Uterus (tissue), 4 donors: ENCODE data around the gene PDS5B. TPM values are rescaled to one million over a fixed set of nuclear protein-coding genes. Genes with fewer than 3 reads are reported as not detected.
"Not testable (repeated sequence)": the region's sequence is repeated elsewhere in the genome, so short reads cannot be mapped to it uniquely, and the experiment has no call there.

Source experiments
- DNase-seq, 2 donors: peaks; one replicate each; pipeline ENCODE4 v3.0.0-alpha.2; 2019 to 2020
- H3K27ac ChIP-seq, 2 donors: fragments of 200-600 bp; sonication (generic); 1 replicate in 1 of 2; 2 replicates in 1 of 2; pipeline ENCODE4 v1.5.1; 2016 to 2018
- H3K27me3 ChIP-seq, 2 donors: fragments of 200-600 bp; sonication (generic); one replicate each; pipeline ENCODE4 v1.5.1; 2018 to 2019; ENCODE audit warnings: control low read depth in 1 of 2
- H3K36me3 ChIP-seq, 2 donors: fragments of 200-600 bp; sonication (generic); one replicate each; pipeline ENCODE4 v1.5.1; 2019; ENCODE audit warnings: control low read depth in 1 of 2
- H3K4me1 ChIP-seq, 2 donors: fragments of 200-600 bp; sonication (generic); one replicate each; pipeline ENCODE4 v1.5.1; 2018 to 2019; ENCODE audit warnings: control low read depth in 1 of 2
- H3K4me3 ChIP-seq, 2 donors: fragments of 200-600 bp; sonication (generic); 1 replicate in 1 of 2; 2 replicates in 1 of 2; pipeline ENCODE4 v1.5.1; 2018 to 2019; ENCODE audit warnings: mild to moderate bottlenecking in 1 of 2
- H3K9me3 ChIP-seq, 2 donors: fragments of 200-600 bp; sonication (generic); one replicate each; pipeline ENCODE4 v1.5.1; 2019; ENCODE audit warnings: control low read depth in 1 of 2
- POLR2A ChIP-seq, 2 donors: fragments of 450-650 bp; IDR thresholded peaks; one replicate each; pipeline ENCODE4 v1.6.1; 2016; ENCODE audit warnings: antibody characterized with exemption in 2 of 2, mild to moderate bottlenecking in 1 of 2, moderate library complexity in 1 of 2
- intact Hi-C: fragments of 100-400 bp; cut with DNase I; formaldehyde crosslinking; loops from one replicate; pipeline ENCODE4 v1.15.1; 2023; ENCODE audit warnings: low total_unique reads
- total RNA-seq, 4 donors: library from RNA; depleted of rRNA in 3 of 4; stranded (reverse); fragments of >200 nt in 3 of 4; gene quantifications; one replicate each; pipeline versions ENCODE4 v1.1.0 to v1.2.4, GENCODE V29; 2014 to 2023
- TF ChIP-seq, protein P1 (sequence below), 4 experiments: fragments of 200-600 bp in 2 of 4; fragments of 450-650 bp in 2 of 4; sonication (generic) in 2 of 4; IDR thresholded peaks; one replicate each; pipeline ENCODE4 v1.5.1; 2016 to 2019; ENCODE audit warnings: antibody characterized with exemption in 4 of 4, mild to moderate bottlenecking in 2 of 4, moderate library complexity in 1 of 4
- donor health status: DM: yes; HTN: yes; CAD: no.

PDS5B gene
- total RNA-seq, 4 donors from 2014 or later = 36.6 to 192 (median 91.0) TPM

- Histone ChIP-seq H3K4me1 (no peaks in the 10 kb centered on the region), H3K27ac (no peak overlapping the region), H3K27me3 (no peaks in the 10 kb centered on the region), H3K4me3 (no peak overlapping the region), H3K36me3 (no peaks in the 10 kb centered on the region), H3K9me3 (no peaks in the 10 kb centered on the region)
- no peak for DNase-seq
- intact Hi-C loops = no loop called here
- TF ChIP-seq, protein P1, sequence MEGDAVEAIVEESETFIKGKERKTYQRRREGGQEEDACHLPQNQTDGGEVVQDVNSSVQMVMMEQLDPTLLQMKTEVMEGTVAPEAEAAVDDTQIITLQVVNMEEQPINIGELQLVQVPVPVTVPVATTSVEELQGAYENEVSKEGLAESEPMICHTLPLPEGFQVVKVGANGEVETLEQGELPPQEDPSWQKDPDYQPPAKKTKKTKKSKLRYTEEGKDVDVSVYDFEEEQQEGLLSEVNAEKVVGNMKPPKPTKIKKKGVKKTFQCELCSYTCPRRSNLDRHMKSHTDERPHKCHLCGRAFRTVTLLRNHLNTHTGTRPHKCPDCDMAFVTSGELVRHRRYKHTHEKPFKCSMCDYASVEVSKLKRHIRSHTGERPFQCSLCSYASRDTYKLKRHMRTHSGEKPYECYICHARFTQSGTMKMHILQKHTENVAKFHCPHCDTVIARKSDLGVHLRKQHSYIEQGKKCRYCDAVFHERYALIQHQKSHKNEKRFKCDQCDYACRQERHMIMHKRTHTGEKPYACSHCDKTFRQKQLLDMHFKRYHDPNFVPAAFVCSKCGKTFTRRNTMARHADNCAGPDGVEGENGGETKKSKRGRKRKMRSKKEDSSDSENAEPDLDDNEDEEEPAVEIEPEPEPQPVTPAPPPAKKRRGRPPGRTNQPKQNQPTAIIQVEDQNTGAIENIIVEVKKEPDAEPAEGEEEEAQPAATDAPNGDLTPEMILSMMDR (IDR thresholded peaks at IDR 0.05) = no peak
- TF ChIP-seq POLR2A (IDR thresholded peaks at IDR 0.05) = no peak
These were observed 30.6 kb upstream of the PDS5B start for GRCh38 chr13:32555613-32556012.

DNA sequence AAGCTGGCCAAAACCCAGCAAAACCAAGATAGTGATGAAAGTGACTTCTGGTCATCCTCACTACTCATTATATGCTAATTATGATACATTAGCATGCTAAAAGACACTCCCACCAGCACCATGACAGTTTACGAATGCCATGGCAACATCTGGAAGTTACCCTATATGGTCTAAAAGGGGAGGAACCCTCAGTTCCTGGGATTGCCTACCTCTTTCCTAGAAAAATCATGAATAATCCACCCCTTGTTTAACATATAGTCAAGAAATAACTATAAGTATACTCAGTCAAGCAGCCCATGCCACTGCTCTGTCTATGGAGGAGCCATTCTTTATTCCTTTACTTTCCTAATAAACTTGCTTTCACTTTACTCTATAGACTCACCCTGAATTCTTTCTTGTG is 25.4 kb upstream of the PDS5B start:
- intact Hi-C loops, DNase-seq, H3K4me1 ChIP-seq: not testable (repeated sequence)

DNA sequence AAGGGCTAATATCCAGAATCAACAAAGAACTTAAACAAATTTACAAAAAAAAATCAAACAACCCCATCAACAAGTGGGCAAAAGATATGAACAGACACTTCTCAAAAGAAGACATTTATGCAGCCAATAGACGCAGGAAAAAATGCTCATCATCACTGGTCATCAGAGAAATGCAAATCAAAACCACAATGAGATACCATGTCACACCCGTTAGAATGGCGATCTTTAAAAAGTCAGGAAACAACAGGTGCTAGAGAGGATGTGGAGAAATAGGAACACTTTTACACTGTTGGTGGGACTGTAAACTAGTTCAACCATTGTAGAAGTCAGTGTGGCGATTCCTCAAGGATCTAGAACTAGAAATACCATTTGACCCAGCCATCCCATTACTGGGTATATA is 10.6 kb upstream of the PDS5B start:
- DNase-seq, intact Hi-C loops, H3K4me1 ChIP-seq, H3K9me3 ChIP-seq, H3K36me3 ChIP-seq, H3K27me3 ChIP-seq, H3K4me3 ChIP-seq, H3K27ac ChIP-seq: not testable (repeated sequence)

More for the DNA sequence above, 25.4 kb upstream of the PDS5B start:
- not testable (repeated sequence) for H3K4me3 ChIP-seq, H3K27ac ChIP-seq, H3K9me3 ChIP-seq, H3K36me3 ChIP-seq, H3K27me3 ChIP-seq

DNA sequence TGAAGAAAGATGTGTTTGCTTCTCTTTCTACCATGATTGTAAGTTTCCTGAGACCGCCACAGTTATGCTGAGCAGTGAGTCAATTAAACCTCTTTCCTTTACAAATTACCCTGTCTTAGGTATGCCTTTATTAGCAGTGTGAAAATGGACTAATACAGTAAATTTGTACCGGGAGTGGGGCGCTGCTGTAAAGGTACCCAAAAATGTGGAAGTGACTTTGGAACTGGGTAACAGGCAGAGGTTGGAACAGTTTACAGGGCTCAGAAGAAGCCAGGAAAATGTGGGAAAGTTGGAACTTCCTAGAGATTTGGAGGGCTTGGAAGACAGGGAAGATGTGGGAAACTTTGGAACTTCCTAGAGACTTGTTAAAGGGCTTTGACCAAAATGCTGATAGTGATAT is 9.2 kb upstream of the PDS5B start:
- Histone ChIP-seq H3K4me1 (no peaks in the 10 kb centered on the region), H3K36me3 (no peaks in the 10 kb centered on the region), H3K27ac (no peak overlapping the region), H3K27me3 (no peaks in the 10 kb centered on the region), H3K4me3 (no peak overlapping the region), H3K9me3 (no peaks in the 10 kb centered on the region)
- intact Hi-C loops = no loop called here
- no peak for DNase-seq
- TF ChIP-seq, protein P1 (IDR thresholded peaks at IDR 0.05) = no peak
- TF ChIP-seq POLR2A (IDR thresholded peaks at IDR 0.05) = no peak

DNA sequence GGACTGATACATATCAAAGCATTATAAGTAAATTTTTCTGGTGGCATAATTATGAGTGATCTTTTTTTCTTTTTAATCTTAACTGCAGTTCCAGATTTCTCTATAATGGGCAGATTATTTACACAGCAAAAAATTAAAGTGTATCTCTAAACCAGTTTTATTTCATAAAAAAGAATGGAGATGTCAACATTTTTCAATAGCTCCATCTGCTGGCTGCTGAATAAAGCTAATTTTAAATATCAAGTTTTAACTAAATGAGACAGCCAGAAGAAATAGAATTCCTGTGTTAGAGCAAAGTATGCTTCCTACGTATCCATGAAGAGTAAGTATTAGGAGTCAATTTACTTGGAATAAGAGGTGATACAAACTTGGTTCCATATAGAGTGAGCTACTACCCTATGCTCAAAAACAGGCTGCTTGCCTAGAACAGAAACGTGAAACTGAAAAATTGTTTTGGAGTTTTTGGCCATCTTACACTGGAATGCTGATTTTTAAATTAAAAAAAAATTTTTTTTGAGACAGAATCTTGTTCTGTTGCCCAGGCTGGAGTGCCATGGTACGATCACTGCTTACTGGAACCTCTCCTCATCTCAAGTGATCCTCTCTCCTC is 5.0 kb upstream of the PDS5B start:
- Histone ChIP-seq H3K36me3 (no peaks in the 10 kb centered on the region), H3K27ac (no peak overlapping the region), H3K4me3 (no peak overlapping the region), H3K9me3 (no peaks in the 10 kb centered on the region), H3K27me3 (no peaks in the 10 kb centered on the region), H3K4me1 (no peaks in the 10 kb centered on the region)
- no peak for DNase-seq
- intact Hi-C loops = no loop called here
- TF ChIP-seq, protein P1 (IDR thresholded peaks at IDR 0.05) = peak; percentile 32 to 48 (median 40)
- no peak for TF ChIP-seq POLR2A (IDR thresholded peaks at IDR 0.05)

DNA sequence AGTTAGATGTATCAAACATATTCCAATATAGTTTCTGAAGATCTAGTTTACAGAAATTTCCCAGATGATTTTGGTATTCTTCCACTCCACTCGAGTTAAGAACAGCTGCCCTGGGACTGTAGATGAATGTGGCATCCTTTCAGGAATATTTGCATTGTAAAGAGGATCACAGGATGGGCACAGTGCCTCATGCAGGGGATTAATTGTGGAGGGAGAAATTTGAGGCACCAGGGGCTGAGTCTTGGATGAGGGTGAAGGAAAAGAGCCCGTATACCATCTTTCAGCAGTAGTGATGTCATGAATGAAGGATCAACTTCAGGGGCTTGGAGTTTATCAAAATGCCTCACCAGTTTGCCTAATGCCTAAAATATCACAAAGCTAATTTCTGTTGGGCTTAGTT is 4.0 kb upstream of the PDS5B start:
- H3K4me3 ChIP-seq = no peak overlapping the region
- H3K27me3 ChIP-seq = no peaks in the 10 kb centered on the region
- TF ChIP-seq, protein P1 (IDR thresholded peaks at IDR 0.05) = no peak
- intact Hi-C loops = no loop called here
- no peaks in the 10 kb centered on the region for H3K9me3 ChIP-seq
- DNase-seq = no peak
- H3K36me3 ChIP-seq = no peaks in the 10 kb centered on the region
- H3K27ac ChIP-seq = no peak overlapping the region
- no peaks in the 10 kb centered on the region for H3K4me1 ChIP-seq
